HEK293 (cell line): ENCODE data around the gene METTL26.
A peak's percentile ranks its signal among the peaks of the same experiment; 100 is the strongest.

ENCODE experiments used
- CTCF ChIA-PET: fragments of 350-600 bp; formaldehyde crosslinking; extraction: SDS; loops from one replicate; lab custom pipeline; 2021; ENCODE audit warnings: antibody characterized with exemption; lab: Yijun Ruan, JAX
- POLR2A ChIA-PET: fragments of 300-600 bp; formaldehyde crosslinking; extraction: SDS; loops from one replicate; lab custom pipeline; 2020; ENCODE audit warnings: antibody characterized with exemption, inconsistent platforms; lab: Yijun Ruan, JAX
- H3K27ac ChIP-seq: fragments of 200-500 bp; sonication (Bioruptor generic); 2 replicates; pipeline ENCODE4 v1.5.1; 2014; ENCODE audit warnings: low read depth, low read length, control low read depth, inconsistent platforms; ENCODE audit errors: extremely low read depth
- H3K36me3 ChIP-seq, 2 experiments: fragments of 200-500 bp in 1 of 2; sonication (Bioruptor generic) in 1 of 2; 1 replicate in 1 of 2; 2 replicates in 1 of 2; pipeline ENCODE4 v1.5.1; 2014 to 2017; ENCODE audit warnings: inconsistent platforms in 2 of 2, low read length in 2 of 2; ENCODE audit not compliant: control insufficient read depth in 2 of 2, insufficient read depth in 1 of 2
- H3K4me1 ChIP-seq: fragments of 200-500 bp; sonication (Bioruptor generic); 2 replicates; pipeline ENCODE4 v1.5.1; 2014; ENCODE audit warnings: mild to moderate bottlenecking, low read length, inconsistent platforms; ENCODE audit not compliant: control insufficient read depth, insufficient read depth
- H3K4me3 ChIP-seq: 2 replicates; pipeline ENCODE4 v1.5.1; 2011; ENCODE audit warnings: low read depth, mild to moderate bottlenecking, control low read depth, low read length, moderate library complexity
- H3K9me3 ChIP-seq: fragments of 200-500 bp; sonication (Bioruptor generic); 2 replicates; pipeline ENCODE4 v1.5.1; 2014; ENCODE audit warnings: low read depth, low read length, inconsistent platforms; ENCODE audit not compliant: control insufficient read depth, insufficient read depth
- EGR2 ChIP-seq: fragments of 450-650 bp; formaldehyde crosslinking; IDR thresholded peaks from 2 replicates; pipeline ENCODE4 v1.5.1; 2016; ENCODE audit warnings: low read depth, missing biosample characterization, missing genetic modification characterization
- GLI2 ChIP-seq: fragments of 450-650 bp; formaldehyde crosslinking; IDR thresholded peaks from 2 replicates; pipeline ENCODE4; 2017; ENCODE audit warnings: missing biosample characterization, missing genetic modification characterization, low read depth, borderline replicate concordance
- GLIS2 ChIP-seq: fragments of 450-650 bp; formaldehyde crosslinking; IDR thresholded peaks from 2 replicates; pipeline ENCODE4 v1.5.1; 2016; ENCODE audit warnings: missing biosample characterization, missing genetic modification characterization
- IKZF3 ChIP-seq: fragments of 450-650 bp; IDR thresholded peaks from 2 replicates; pipeline ENCODE4 v1.5.0; 2018; ENCODE audit warnings: missing biosample characterization, mild to moderate bottlenecking, missing genetic modification characterization, moderate library complexity
- KLF17 ChIP-seq: fragments of 450-650 bp; formaldehyde crosslinking; IDR thresholded peaks from 2 replicates; pipeline ENCODE4 v1.5.1; 2016; ENCODE audit warnings: missing biosample characterization, missing genetic modification characterization
- MYNN ChIP-seq: fragments of 450-650 bp; formaldehyde crosslinking; IDR thresholded peaks from 2 replicates; pipeline ENCODE4 v1.5.1; 2016; ENCODE audit warnings: missing biosample characterization, missing genetic modification characterization, borderline replicate concordance
- SCRT1 ChIP-seq: fragments of 450-650 bp; formaldehyde crosslinking; IDR thresholded peaks from 2 replicates; pipeline ENCODE4 v1.5.1; 2016; ENCODE audit warnings: missing biosample characterization, missing genetic modification characterization, borderline replicate concordance
- ZFHX2 ChIP-seq: fragments of 450-650 bp; formaldehyde crosslinking; conservative IDR thresholded peaks from 2 replicates; pipeline ENCODE4 v1.5.1; 2016; ENCODE audit warnings: missing biosample characterization, missing genetic modification characterization
- ZFP3 ChIP-seq: fragments of 450-650 bp; formaldehyde crosslinking; IDR thresholded peaks from 2 replicates; pipeline ENCODE4 v1.5.1; 2016; ENCODE audit warnings: low read depth, missing biosample characterization, missing genetic modification characterization
- ZNF274 ChIP-seq, 2 experiments: fragments of 200-500 bp in 1 of 2; fragments of 450-650 bp in 1 of 2; sonication (Bioruptor generic) in 1 of 2; formaldehyde crosslinking in 1 of 2; IDR thresholded peaks; 2 replicates each; pipeline versions ENCODE4 v1.5.1 to v1.6.1; 2014 to 2016; ENCODE audit warnings: borderline replicate concordance in 1 of 2, inconsistent platforms in 1 of 2, low read length in 1 of 2, missing biosample characterization in 1 of 2, missing genetic modification characterization in 1 of 2
- ZNF423 ChIP-seq: fragments of 450-650 bp; formaldehyde crosslinking; IDR thresholded peaks from 2 replicates; pipeline ENCODE4 v1.5.1; 2016; ENCODE audit warnings: missing biosample characterization, missing genetic modification characterization
- ZNF600 ChIP-seq: fragments of 450-650 bp; formaldehyde crosslinking; IDR thresholded peaks from 2 replicates; pipeline ENCODE4 v1.5.1; 2016; ENCODE audit warnings: missing biosample characterization, missing genetic modification characterization
- ZNF660 ChIP-seq: fragments of 450-650 bp; IDR thresholded peaks from 2 replicates; pipeline ENCODE4 v1.5.1; 2018; ENCODE audit warnings: missing biosample characterization, mild to moderate bottlenecking, missing genetic modification characterization
- ZNF791 ChIP-seq: fragments of 450-650 bp; formaldehyde crosslinking; IDR thresholded peaks from 2 replicates; pipeline ENCODE4 v1.5.1; 2016; ENCODE audit warnings: missing biosample characterization, missing genetic modification characterization
- TF ChIP-seq, protein P1 (sequence below): fragments of 450-650 bp; formaldehyde crosslinking; IDR thresholded peaks from 2 replicates; pipeline ENCODE4 v1.5.1; 2016; ENCODE audit warnings: missing biosample characterization, missing genetic modification characterization, borderline replicate concordance
- TF ChIP-seq, protein P2 (sequence below): fragments of 450-650 bp; formaldehyde crosslinking; IDR thresholded peaks from 2 replicates; pipeline ENCODE4 v1.5.1; 2016; ENCODE audit warnings: missing biosample characterization, missing genetic modification characterization
- TF ChIP-seq, protein P3 (sequence below): fragments of 450-650 bp; formaldehyde crosslinking; IDR thresholded peaks from 2 replicates; pipeline ENCODE4 v1.5.1; 2016; ENCODE audit warnings: missing biosample characterization, missing genetic modification characterization, low read depth
- TF ChIP-seq, protein P4 (sequence below): fragments of 450-650 bp; formaldehyde crosslinking; IDR thresholded peaks from 2 replicates; pipeline ENCODE4 v1.5.1; 2016; ENCODE audit warnings: missing biosample characterization, missing genetic modification characterization

Gene METTL26

GRCh38 chr16:662095-662494 lies 26.0 kb upstream of the METTL26 start:
- H3K27ac ChIP-seq, result no peak overlapping the region
- POLR2A ChIA-PET, result interaction anchor here (1.2 kb wide), 1 partner anchor 14 kb away, joined by 4 read pairs; the partner anchor contains the start of gene RHBDL1
- CTCF ChIA-PET, result interaction anchor here (0.5 to 0.9 kb wide), 4 partner anchors 13 to 758 kb away, joined by 3 to 4 read pairs (median 4); partner anchors contain the start of gene WDR90
- H3K9me3 ChIP-seq, result no peaks in the 10 kb centered on the region
- no peak overlapping the region for H3K4me3 ChIP-seq
- H3K36me3 ChIP-seq, result peaks cover 0 to 56% of the 10 kb centered on the region in 2 experiments; a peak in 2 of 3 replicates
- TF ChIP-seq ZFHX2 (tag by site-specific recombination), result 0 out of 2 replicates have a peak, but pooled peaks have one; percentile 15
- peak; percentile 22; the same call in 1 of the 2 replicates for TF ChIP-seq EGR2 (tag by site-specific recombination)
- TF ChIP-seq ZNF423, result no peak
- H3K4me1 ChIP-seq, result peaks cover 3% of the 10 kb centered on the region; the same call in 1 of the 2 replicates

GRCh38 chr16:661184-661821 lies 25.2 kb upstream of the METTL26 start:
- Histone ChIP-seq H3K9me3 (no peaks in the 10 kb centered on the region), H3K27ac (no peak overlapping the region), H3K36me3 (peaks cover 0 to 57% of the 10 kb centered on the region in 2 experiments; a peak in 2 of 3 replicates), H3K4me1 (peaks cover 3% of the 10 kb centered on the region; the same call in 1 of the 2 replicates), H3K4me3 (no peak overlapping the region)
- TF ChIP-seq ZNF600 (peak; percentile 42; the same call in 1 of the 2 replicates), ZFP3 (tag by site-specific recombination) (no peak)
- CTCF ChIA-PET, result interaction anchor here (0.5 to 0.9 kb wide), 2 partner anchors 12 to 759 kb away, joined by 3 to 4 read pairs; partner anchors contain the start of gene WDR90
- POLR2A ChIA-PET, result interaction anchor here (1.2 kb wide), 1 partner anchor 14 kb away, joined by 4 read pairs; the partner anchor contains the start of gene RHBDL1

GRCh38 chr16:660459-661183 lies 24.5 kb upstream of the METTL26 start:
- Histone ChIP-seq H3K27ac (no peak overlapping the region), H3K9me3 (no peaks in the 10 kb centered on the region), H3K36me3 (peaks cover 0 to 60% of the 10 kb centered on the region in 2 experiments; a peak in 2 of 3 replicates), H3K4me3 (no peak overlapping the region), H3K4me1 (peaks cover 3% of the 10 kb centered on the region; the same call in 1 of the 2 replicates)
- ChIA-PET POLR2A (interaction anchor here (0.9 kb wide), 1 partner anchor 11 kb away, joined by 4 read pairs; the partner anchor contains the start of gene WDR90), CTCF (no interaction called here)
- TF ChIP-seq, protein P1, sequence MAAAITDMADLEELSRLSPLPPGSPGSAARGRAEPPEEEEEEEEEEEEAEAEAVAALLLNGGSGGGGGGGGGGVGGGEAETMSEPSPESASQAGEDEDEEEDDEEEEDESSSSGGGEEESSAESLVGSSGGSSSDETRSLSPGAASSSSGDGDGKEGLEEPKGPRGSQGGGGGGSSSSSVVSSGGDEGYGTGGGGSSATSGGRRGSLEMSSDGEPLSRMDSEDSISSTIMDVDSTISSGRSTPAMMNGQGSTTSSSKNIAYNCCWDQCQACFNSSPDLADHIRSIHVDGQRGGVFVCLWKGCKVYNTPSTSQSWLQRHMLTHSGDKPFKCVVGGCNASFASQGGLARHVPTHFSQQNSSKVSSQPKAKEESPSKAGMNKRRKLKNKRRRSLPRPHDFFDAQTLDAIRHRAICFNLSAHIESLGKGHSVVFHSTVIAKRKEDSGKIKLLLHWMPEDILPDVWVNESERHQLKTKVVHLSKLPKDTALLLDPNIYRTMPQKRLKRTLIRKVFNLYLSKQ (tag by site-specific recombination), result no peak
- no peak for TF ChIP-seq ZNF274 (IDR thresholded peaks at IDR 0.05; ENCODE audit: low read length)
- no peak for TF ChIP-seq ZNF274 (tag by site-specific recombination; IDR thresholded peaks at IDR 0.05; ENCODE audit: borderline replicate concordance)
- TF ChIP-seq SCRT1 (tag by site-specific recombination), result peak; percentile 74; the same call in 1 of the 2 replicates
- 0 out of 2 replicates have a peak, but pooled peaks have one; percentile 53 for TF ChIP-seq EGR2 (tag by site-specific recombination)
- TF ChIP-seq, protein P2, sequence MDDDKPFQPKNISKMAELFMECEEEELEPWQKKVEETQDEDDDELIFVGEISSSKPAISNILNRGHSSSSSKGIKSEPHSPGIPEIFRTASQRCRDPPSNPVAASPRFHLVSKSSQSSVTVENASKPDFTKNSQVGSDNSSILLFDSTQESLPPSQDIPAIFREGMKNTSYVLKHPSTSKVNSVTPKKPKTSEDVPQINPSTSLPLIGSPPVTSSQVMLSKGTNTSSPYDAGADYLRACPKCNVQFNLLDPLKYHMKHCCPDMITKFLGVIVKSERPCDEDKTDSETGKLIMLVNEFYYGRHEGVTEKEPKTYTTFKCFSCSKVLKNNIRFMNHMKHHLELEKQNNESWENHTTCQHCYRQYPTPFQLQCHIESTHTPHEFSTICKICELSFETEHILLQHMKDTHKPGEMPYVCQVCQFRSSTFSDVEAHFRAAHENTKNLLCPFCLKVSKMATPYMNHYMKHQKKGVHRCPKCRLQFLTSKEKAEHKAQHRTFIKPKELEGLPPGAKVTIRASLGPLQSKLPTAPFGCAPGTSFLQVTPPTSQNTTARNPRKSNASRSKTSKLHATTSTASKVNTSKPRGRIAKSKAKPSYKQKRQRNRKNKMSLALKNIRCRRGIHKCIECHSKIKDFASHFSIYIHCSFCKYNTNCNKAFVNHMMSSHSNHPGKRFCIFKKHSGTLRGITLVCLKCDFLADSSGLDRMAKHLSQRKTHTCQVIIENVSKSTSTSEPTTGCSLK (tag by site-specific recombination), result no peak
- no peak for TF ChIP-seq GLI2 (tag by site-specific recombination)
- TF ChIP-seq, protein P3, sequence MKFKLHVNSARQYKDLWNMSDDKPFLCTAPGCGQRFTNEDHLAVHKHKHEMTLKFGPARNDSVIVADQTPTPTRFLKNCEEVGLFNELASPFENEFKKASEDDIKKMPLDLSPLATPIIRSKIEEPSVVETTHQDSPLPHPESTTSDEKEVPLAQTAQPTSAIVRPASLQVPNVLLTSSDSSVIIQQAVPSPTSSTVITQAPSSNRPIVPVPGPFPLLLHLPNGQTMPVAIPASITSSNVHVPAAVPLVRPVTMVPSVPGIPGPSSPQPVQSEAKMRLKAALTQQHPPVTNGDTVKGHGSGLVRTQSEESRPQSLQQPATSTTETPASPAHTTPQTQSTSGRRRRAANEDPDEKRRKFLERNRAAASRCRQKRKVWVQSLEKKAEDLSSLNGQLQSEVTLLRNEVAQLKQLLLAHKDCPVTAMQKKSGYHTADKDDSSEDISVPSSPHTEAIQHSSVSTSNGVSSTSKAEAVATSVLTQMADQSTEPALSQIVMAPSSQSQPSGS (tag by site-specific recombination), result no peak
- TF ChIP-seq ZNF791 (tag by site-specific recombination), result no peak
- TF ChIP-seq GLIS2, result peak; percentile 85
- peak; percentile 59 for TF ChIP-seq IKZF3 (tag by site-specific recombination)
- no peak for TF ChIP-seq MYNN (tag by site-specific recombination)
- TF ChIP-seq, protein P4, sequence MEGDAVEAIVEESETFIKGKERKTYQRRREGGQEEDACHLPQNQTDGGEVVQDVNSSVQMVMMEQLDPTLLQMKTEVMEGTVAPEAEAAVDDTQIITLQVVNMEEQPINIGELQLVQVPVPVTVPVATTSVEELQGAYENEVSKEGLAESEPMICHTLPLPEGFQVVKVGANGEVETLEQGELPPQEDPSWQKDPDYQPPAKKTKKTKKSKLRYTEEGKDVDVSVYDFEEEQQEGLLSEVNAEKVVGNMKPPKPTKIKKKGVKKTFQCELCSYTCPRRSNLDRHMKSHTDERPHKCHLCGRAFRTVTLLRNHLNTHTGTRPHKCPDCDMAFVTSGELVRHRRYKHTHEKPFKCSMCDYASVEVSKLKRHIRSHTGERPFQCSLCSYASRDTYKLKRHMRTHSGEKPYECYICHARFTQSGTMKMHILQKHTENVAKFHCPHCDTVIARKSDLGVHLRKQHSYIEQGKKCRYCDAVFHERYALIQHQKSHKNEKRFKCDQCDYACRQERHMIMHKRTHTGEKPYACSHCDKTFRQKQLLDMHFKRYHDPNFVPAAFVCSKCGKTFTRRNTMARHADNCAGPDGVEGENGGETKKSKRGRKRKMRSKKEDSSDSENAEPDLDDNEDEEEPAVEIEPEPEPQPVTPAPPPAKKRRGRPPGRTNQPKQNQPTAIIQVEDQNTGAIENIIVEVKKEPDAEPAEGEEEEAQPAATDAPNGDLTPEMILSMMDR (tag by site-specific recombination), result peak; percentile 71
- TF ChIP-seq ZNF600, result peak; percentile 30
- TF ChIP-seq KLF17 (tag by site-specific recombination), result 0 out of 2 replicates have a peak, but pooled peaks have one; percentile 31
- TF ChIP-seq ZNF660 (tag by site-specific recombination), result 0 out of 2 replicates have a peak, but pooled peaks have one; percentile 39
